PC-9 (cell line): ENCODE results near the gene ITIH3. TPM values are rescaled to one million over a fixed set of nuclear protein-coding genes. Genes with fewer than 3 reads are reported as not detected.

ENCODE experiments used
- BruUV-seq: library from RNA; stranded (reverse); fragments of 400-500 nt; replicated peaks from 2 replicates; lab custom pipeline; 2021; lab: Mats Ljungman, UMichigan
- CTCF ChIA-PET: fragments of 300-600 bp; sonication (Branson Sonifier 250); formaldehyde crosslinking; loops from one replicate; lab custom pipeline; 2022; ENCODE audit warnings: antibody characterized with exemption; lab: Charles Lee
- POLR2A ChIA-PET: fragments of 300-600 bp; sonication (Branson Sonifier 250); formaldehyde crosslinking; loops from one replicate; lab custom pipeline; 2022; ENCODE audit warnings: antibody characterized with exemption; ENCODE audit not compliant: unreplicated experiment; lab: Charles Lee
- DNase-seq, 2 experiments: peaks; one replicate each; pipeline versions ENCODE4 v3.0.0 to v3.0.0-alpha.2; 2015 to 2022; ENCODE audit warnings: mixed read lengths in 1 of 2
- H2AFZ ChIP-seq: fragments of 200-600 bp; sonication (generic); 2 replicates; pipeline ENCODE4 v1.8.1; 2017; ENCODE audit warnings: antibody characterized with exemption
- H3F3A ChIP-seq: fragments of 200-600 bp; sonication (generic); 2 replicates; pipeline ENCODE4 v1.8.1; 2017; ENCODE audit warnings: antibody characterized with exemption, mild to moderate bottlenecking, low read depth; ENCODE audit not compliant: insufficient read depth
- H3K27ac ChIP-seq: fragments of 200-600 bp; sonication (generic); 2 replicates; pipeline ENCODE4 v1.6.1; 2016; ENCODE audit warnings: mixed run types
- H3K27me3 ChIP-seq: fragments of 200-600 bp; sonication (generic); 2 replicates; pipeline ENCODE4 v1.6.1; 2016; ENCODE audit warnings: low read depth, mixed run types; ENCODE audit not compliant: insufficient read depth
- H3K36me3 ChIP-seq: fragments of 200-600 bp; sonication (generic); 2 replicates; pipeline ENCODE4 v1.6.1; 2016; ENCODE audit warnings: low read depth, mixed run types
- H3K4me1 ChIP-seq: fragments of 200-600 bp; sonication (generic); replicated peaks from 2 replicates; pipeline ENCODE4 v1.6.1; 2016; ENCODE audit warnings: mixed run types; ENCODE audit not compliant: insufficient read depth
- H3K4me2 ChIP-seq: fragments of 200-600 bp; sonication (generic); 2 replicates; pipeline ENCODE4 v1.6.1; 2017; ENCODE audit warnings: mixed run types
- H3K4me3 ChIP-seq: fragments of 200-600 bp; sonication (generic); 2 replicates; pipeline ENCODE4 v1.6.1; 2016; ENCODE audit warnings: mixed run types
- H3K79me2 ChIP-seq: fragments of 200-600 bp; sonication (generic); 2 replicates; pipeline ENCODE4 v1.6.1; 2017; ENCODE audit warnings: low read depth, mixed run types
- H3K9me2 ChIP-seq: fragments of 200-600 bp; sonication (generic); 2 replicates; pipeline ENCODE4 v1.8.1; 2017; ENCODE audit warnings: mild to moderate bottlenecking; ENCODE audit not compliant: insufficient read depth
- H3K9me3 ChIP-seq: fragments of 200-600 bp; sonication (generic); 2 replicates; pipeline ENCODE4 v1.8.1; 2016; ENCODE audit warnings: low read depth; ENCODE audit not compliant: insufficient read depth
- H4K20me1 ChIP-seq: fragments of 200-600 bp; sonication (generic); 2 replicates; pipeline ENCODE4 v1.8.1; 2017; ENCODE audit not compliant: insufficient read depth
- CTCF ChIP-seq: fragments of 200-600 bp; sonication (generic); conservative IDR thresholded peaks from 2 replicates; pipeline ENCODE4 v1.6.1; 2017; ENCODE audit warnings: mixed run types, antibody characterized with exemption, mild to moderate bottlenecking, moderate library complexity
- EZH2 ChIP-seq: fragments of 200-600 bp; sonication (generic); IDR thresholded peaks from 2 replicates; pipeline ENCODE4 v1.8.0; 2017; ENCODE audit warnings: antibody characterized with exemption, low read depth
- intact Hi-C: fragments of 100-400 bp; cut with micrococcal nuclease; formaldehyde crosslinking; loops from one replicate; pipeline ENCODE4 v1.10.0; 2022; ENCODE audit not compliant: unreplicated experiment
- total RNA-seq: library from RNA; stranded (reverse); gene quantifications from 2 replicates; pipeline ENCODE4 v1.2.3, GENCODE V29; 2021

ITIH3 gene
- total RNA-seq, 1 experiment from 2014 or later: not detected

DNA sequence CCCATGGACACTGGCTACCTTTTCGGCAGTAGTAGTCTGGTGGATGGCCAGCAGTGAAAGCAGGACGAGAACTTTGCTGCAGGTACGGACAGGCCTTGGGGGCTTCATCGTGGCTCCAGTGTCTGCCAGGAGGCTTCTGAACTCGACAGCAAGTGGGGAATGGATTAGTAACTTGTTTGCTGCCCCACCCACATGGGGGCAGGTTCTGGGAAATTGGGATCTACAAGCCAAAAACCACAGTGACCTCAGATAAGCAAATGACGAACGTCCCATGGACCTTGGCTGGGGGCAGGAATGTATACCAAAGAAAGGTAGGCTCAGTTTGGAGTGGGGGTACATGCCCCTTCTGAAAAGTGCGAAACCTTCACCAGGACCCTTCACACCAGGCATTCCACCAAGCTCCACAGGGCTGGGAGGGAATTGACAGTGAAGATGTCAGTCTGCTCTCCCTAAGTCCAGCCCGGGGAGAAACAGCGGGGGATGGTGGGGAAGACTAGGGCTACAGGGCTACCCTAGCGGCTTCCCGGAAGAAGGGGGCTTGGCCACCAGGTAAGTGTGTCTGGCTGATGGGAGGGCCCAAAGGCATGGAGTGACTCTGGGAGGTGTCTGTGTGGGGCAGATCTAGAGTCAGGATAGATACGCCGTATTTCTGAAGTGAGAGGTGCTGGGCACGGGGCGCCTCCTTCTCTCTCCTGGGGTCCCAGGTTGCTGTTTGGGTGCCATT is 36.1 kb downstream of the ITIH3 start, which contains the start of gene ITIH4:
Gene ITIH4, minus strand, starts transcription at position 138 of the 724 bp plus-strand sequence. Its CDS starts 30 bp downstream, at position 108.
- Histone ChIP-seq H3K79me2 (no peaks in the 10 kb centered on the region), H3F3A (peaks cover 3% of the 10 kb centered on the region; the same call in 1 of the 2 replicates), H3K4me1 (peaks cover 11% of the 10 kb centered on the region), H3K9me2 (no peaks in the 10 kb centered on the region), H3K4me3 (no peak within 1 kb of the TSS), H3K27ac (no peak within 1 kb of the TSS), H2AFZ (no peak within 1 kb of the TSS), H4K20me1 (peaks cover 4% of the 10 kb centered on the region; the same call in 1 of the 2 replicates), H3K27me3 (no peaks in the 10 kb centered on the region), H3K4me2 (peak within 1 kb of the TSS; percentile 61), H3K36me3 (no peaks in the 10 kb centered on the region), H3K9me3 (no peaks in the 10 kb centered on the region)
- TF ChIP-seq EZH2 (no peak), CTCF (no peak)
- ChIA-PET POLR2A (no interaction called here), CTCF (no interaction called here)
- intact Hi-C loops: no loop called here
- no peak for DNase-seq
- no TSS peak for BruUV-seq

DNA sequence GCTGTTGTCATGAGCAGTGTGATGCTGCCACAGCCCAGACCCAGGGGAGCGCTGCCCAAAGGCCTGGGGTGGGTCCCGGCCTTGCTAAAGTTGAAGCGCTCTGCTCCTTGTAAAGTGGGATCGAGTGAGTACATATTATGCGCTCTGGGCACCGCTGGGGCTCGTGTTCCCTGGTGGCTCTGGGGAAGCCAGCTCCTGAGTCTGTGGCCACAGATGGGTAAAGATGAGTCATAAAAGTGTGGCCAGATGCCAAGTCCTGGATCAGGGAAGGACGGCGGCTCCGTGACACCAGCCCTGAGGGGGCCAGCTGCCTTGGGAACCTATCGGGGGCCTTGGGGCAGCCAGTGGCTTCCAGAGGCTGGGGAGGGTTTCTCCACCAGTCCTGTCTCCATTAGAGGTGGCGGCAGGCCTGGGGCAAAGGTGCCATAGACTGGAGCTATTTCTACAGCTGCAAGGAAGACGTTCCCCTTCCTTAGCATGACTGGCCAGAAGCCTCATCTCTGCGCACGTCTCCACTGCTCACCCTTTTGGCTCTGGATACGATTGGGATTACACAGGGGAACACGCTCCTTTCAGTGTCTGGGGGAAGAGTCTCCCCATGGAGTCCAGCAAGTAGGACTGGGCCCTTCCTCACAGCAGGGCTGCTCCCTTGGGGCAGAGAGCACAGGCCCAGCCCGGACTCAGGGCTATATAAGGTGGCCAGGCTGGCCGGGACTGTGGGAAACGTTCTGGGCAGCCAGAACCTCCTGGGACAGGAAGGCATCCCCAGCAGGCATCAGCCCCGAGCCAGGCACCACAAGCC is 37.1 kb downstream of the ITIH3 start:
- peak; percentile 71 to 81 for DNase-seq
- H3K9me3 ChIP-seq: no peaks in the 10 kb centered on the region
- ChIA-PET CTCF (interaction anchor here (0.5 kb wide), 1 partner anchor 1332 kb away, joined by 12 read pairs; no protein-coding TSS in a partner anchor), POLR2A (interaction anchor here (0.5 kb wide), 1 partner anchor 361 kb away, joined by 6 read pairs; no protein-coding TSS in a partner anchor)
- BruUV-seq: no TSS peak
- peaks cover 4% of the 10 kb centered on the region; the same call in 1 of the 2 replicates for H4K20me1 ChIP-seq
- intact Hi-C loops: no loop called here
- no peaks in the 10 kb centered on the region for H3K36me3 ChIP-seq
- no peak overlapping the region for H3K4me3 ChIP-seq
- TF ChIP-seq CTCF: no peak
- TF ChIP-seq EZH2: no peak
- no peaks in the 10 kb centered on the region for H3K9me2 ChIP-seq
- H3K4me1 ChIP-seq: peaks cover 11% of the 10 kb centered on the region
- H3K4me2 ChIP-seq: peak overlapping the region; percentile 61
- H3K27me3 ChIP-seq: no peaks in the 10 kb centered on the region
- peaks cover 3% of the 10 kb centered on the region; the same call in 1 of the 2 replicates for H3F3A ChIP-seq
- H3K27ac ChIP-seq: no peak overlapping the region
- no peak overlapping the region for H2AFZ ChIP-seq
- H3K79me2 ChIP-seq: no peaks in the 10 kb centered on the region

DNA sequence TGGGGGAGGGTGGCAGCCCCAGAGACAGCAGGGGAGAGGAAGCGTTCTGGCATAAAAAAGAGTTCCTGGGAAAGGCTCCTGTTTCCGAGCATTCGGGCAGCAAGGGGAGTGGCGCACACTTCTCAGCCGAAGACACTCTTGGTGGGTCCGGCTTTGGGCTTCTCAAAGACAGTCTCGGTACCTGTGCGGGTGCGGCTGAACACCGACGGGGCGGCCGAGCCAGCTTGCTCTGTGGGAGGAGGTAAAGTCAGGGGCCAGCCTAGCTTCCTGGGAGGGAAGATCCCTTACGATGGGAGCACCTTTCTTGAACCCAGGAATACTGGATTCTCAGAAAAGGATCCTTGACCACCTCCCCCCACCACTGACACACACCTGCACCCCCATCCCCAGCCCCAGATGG is 38.6 kb downstream of the ITIH3 start:
- H2AFZ ChIP-seq: no peak overlapping the region
- no peaks in the 10 kb centered on the region for H3K36me3 ChIP-seq
- CTCF ChIA-PET: no interaction called here
- no peaks in the 10 kb centered on the region for H3K79me2 ChIP-seq
- no peaks in the 10 kb centered on the region for H3K27me3 ChIP-seq
- no peaks in the 10 kb centered on the region for H3K9me2 ChIP-seq
- POLR2A ChIA-PET: no interaction called here
- no peak overlapping the region for H3K4me2 ChIP-seq
- intact Hi-C loops: no loop called here
- peaks cover 3% of the 10 kb centered on the region; the same call in 1 of the 2 replicates for H3F3A ChIP-seq
- TF ChIP-seq CTCF: no peak
- TF ChIP-seq EZH2: no peak
- no peaks in the 10 kb centered on the region for H3K9me3 ChIP-seq
- DNase-seq: no peak
- peaks cover 4% of the 10 kb centered on the region; the same call in 1 of the 2 replicates for H4K20me1 ChIP-seq
- peaks cover 11% of the 10 kb centered on the region for H3K4me1 ChIP-seq
- no peak overlapping the region for H3K4me3 ChIP-seq
- no TSS peak for BruUV-seq
- H3K27ac ChIP-seq: no peak overlapping the region
